SW480 (cell line): Measurements from ENCODE around the gene LILRA6.

Experiments
- DNase-seq: peaks from one replicate; pipeline ENCODE4 v3.0.0-alpha.2; 2016; ENCODE audit warnings: low spot score

LILRA6 gene

GRCh38 chr19:54188215-54188871 lies 54.2 kb downstream of the LILRA6 start:
- no peak for DNase-seq

- DNase-seq: no peak
These were observed 55.6 kb downstream of the LILRA6 start for GRCh38 chr19:54186934-54187381.
